ENCODE data around the gene ROR1. TPM values are rescaled to one million over a fixed set of nuclear protein-coding genes. Genes with fewer than 3 reads are reported as not detected.

ROR1 gene
- total and polyA plus RNA-seq, 10 of the 15 experiments (the other 5 are each of a cell fraction or from before 2014, with no cell fraction given) = 0.02 to 0.08 (median 0.05) TPM; not detected in 6

DNA sequence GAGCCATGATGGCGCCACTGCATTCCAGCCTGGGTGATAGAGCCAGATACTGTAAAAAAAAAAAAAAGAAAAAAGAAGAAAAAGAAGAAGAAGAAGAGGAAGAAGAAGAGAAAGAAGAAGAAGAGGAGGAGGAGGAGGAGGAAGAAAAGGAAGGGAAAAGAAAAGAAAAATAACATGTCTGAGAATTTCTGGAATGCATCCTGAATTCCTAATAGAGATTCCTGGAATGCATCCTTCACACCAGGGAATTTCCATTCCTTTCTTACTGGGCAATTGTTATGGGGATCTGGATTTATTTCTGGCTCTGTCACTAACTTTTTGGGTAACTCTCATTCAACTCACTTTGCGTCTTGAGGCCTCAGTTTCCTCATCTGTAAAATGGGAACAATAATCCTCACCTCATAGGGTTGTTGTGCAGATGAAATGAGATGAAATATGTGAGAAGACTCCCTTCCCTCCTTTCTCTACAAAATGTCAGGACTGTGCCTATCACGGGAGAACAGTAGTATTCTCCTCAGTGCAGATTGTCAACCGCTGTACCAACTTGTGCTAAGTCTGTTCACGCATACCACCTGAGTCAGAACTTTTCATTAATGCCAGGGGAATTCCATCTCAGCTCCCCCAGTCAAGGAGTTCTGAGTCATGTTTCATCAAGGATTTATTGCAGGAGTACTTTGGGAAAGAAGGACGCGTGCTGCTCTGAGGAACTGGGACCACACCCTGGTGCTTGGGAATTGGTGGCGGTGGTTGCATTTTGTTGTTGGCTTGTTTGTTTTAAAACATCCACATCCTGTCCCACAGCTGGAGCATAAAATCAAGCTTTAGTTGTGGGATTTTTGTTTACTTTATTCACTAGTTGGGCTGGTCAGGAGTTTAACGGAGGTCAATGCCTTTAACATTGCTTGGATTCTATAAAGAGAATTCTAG is 42.4 kb upstream of the ROR1 start:
- POLR2A ChIA-PET = no interaction called here
- Histone ChIP-seq H4K20me1 (ENCODE audit: control insufficient read depth, insufficient read depth) (no peaks in the 10 kb centered on the region), H2AFZ (ENCODE audit: control insufficient read depth, low read depth, low read length) (no peak overlapping the region), H3K9ac (ENCODE audit: control insufficient read depth, insufficient read depth, low read length) (no peak overlapping the region), H3K4me2 (ENCODE audit: control insufficient read depth, insufficient read depth) (no peak overlapping the region), H3K4me3 (no peak overlapping the region), H3K36me3 (ENCODE audit: control insufficient read depth in 2 of 2, insufficient read depth in 2 of 2, low read length in 1 of 2) (no peaks in the 10 kb centered on the region), H3K9me3 (replicated peaks; ENCODE audit: control insufficient read depth, insufficient read depth, low read length) (no peaks in the 10 kb centered on the region), H3K4me1 (ENCODE audit: control insufficient read depth, insufficient read depth, low read length) (no peaks in the 10 kb centered on the region), H3K27me3 (replicated peaks in 1 of 2; ENCODE audit: control insufficient read depth in 2 of 2, insufficient read depth in 2 of 2, low read length in 1 of 2) (no peaks in the 10 kb centered on the region), H3K79me2 (ENCODE audit: control insufficient read depth, insufficient read depth, low read length) (no peaks in the 10 kb centered on the region), H3K27ac (ENCODE audit: control insufficient read depth, insufficient read depth) (no peak overlapping the region)
- DNase-seq (ENCODE audit: low read depth, low spot score) (no peak), ATAC-seq (no peak), FAIRE-seq (no peak)
- intact Hi-C loops (cut with micrococcal nuclease; ENCODE audit: unreplicated experiment) = no loop called here
- SMC1A ChIA-PET (ENCODE audit: uncharacterized antibody, unreplicated experiment) = no interaction called here
- no TSS peak for BruUV-seq (replicated peaks)
- CTCF ChIA-PET = no interaction called here
- RAD21 ChIA-PET (ENCODE audit: unreplicated experiment) = no interaction called here
- in situ Hi-C loops (cut with MboI) = no loop called here
- WGBS (ENCODE audit: insufficient coverage, insufficient replicate concordance, low lambda C conversion rate, missing lambda C conversion rate) = 51% methylated on average over 9 of the region's 9 CpGs
- TF ChIP-seq SUPT20H (IDR thresholded peaks at IDR 0.05; ENCODE audit: borderline replicate concordance, control insufficient read depth, low read depth, low read length) (no peak), STAT3 (IDR thresholded peaks at IDR 0.05; ENCODE audit: low read depth, low read length) (no peak), CHD1 (IDR thresholded peaks at IDR 0.05; ENCODE audit: low read depth, low read length) (no peak), TCF12 (IDR thresholded peaks at IDR 0.05; ENCODE audit: low read depth, low read length) (no peak), SUZ12 (IDR thresholded peaks at IDR 0.05; ENCODE audit: unreplicated experiment) (no peak), MTA2 (IDR thresholded peaks at IDR 0.05; ENCODE audit: low read depth) (no peak), POU2F2 (IDR thresholded peaks at IDR 0.05; ENCODE audit: borderline replicate concordance, low read depth, low read length) (no peak), JUNB (IDR thresholded peaks at IDR 0.05) (no peak), BMI1 (IDR thresholded peaks at IDR 0.05; ENCODE audit: borderline replicate concordance) (no peak), RAD21 (IDR thresholded peaks at IDR 0.05; ENCODE audit: insufficient read depth, low read depth, low read length) (no peak)
- TF ChIP-seq, protein P1, sequence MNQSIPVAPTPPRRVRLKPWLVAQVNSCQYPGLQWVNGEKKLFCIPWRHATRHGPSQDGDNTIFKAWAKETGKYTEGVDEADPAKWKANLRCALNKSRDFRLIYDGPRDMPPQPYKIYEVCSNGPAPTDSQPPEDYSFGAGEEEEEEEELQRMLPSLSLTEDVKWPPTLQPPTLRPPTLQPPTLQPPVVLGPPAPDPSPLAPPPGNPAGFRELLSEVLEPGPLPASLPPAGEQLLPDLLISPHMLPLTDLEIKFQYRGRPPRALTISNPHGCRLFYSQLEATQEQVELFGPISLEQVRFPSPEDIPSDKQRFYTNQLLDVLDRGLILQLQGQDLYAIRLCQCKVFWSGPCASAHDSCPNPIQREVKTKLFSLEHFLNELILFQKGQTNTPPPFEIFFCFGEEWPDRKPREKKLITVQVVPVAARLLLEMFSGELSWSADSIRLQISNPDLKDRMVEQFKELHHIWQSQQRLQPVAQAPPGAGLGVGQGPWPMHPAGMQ (IDR thresholded peaks at IDR 0.05; ENCODE audit: borderline replicate concordance) = no peak
- TF ChIP-seq, protein P2, sequence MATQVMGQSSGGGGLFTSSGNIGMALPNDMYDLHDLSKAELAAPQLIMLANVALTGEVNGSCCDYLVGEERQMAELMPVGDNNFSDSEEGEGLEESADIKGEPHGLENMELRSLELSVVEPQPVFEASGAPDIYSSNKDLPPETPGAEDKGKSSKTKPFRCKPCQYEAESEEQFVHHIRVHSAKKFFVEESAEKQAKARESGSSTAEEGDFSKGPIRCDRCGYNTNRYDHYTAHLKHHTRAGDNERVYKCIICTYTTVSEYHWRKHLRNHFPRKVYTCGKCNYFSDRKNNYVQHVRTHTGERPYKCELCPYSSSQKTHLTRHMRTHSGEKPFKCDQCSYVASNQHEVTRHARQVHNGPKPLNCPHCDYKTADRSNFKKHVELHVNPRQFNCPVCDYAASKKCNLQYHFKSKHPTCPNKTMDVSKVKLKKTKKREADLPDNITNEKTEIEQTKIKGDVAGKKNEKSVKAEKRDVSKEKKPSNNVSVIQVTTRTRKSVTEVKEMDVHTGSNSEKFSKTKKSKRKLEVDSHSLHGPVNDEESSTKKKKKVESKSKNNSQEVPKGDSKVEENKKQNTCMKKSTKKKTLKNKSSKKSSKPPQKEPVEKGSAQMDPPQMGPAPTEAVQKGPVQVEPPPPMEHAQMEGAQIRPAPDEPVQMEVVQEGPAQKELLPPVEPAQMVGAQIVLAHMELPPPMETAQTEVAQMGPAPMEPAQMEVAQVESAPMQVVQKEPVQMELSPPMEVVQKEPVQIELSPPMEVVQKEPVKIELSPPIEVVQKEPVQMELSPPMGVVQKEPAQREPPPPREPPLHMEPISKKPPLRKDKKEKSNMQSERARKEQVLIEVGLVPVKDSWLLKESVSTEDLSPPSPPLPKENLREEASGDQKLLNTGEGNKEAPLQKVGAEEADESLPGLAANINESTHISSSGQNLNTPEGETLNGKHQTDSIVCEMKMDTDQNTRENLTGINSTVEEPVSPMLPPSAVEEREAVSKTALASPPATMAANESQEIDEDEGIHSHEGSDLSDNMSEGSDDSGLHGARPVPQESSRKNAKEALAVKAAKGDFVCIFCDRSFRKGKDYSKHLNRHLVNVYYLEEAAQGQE (IDR thresholded peaks at IDR 0.05; ENCODE audit: low read depth, low read length) = no peak
- TF ChIP-seq, protein P3, sequence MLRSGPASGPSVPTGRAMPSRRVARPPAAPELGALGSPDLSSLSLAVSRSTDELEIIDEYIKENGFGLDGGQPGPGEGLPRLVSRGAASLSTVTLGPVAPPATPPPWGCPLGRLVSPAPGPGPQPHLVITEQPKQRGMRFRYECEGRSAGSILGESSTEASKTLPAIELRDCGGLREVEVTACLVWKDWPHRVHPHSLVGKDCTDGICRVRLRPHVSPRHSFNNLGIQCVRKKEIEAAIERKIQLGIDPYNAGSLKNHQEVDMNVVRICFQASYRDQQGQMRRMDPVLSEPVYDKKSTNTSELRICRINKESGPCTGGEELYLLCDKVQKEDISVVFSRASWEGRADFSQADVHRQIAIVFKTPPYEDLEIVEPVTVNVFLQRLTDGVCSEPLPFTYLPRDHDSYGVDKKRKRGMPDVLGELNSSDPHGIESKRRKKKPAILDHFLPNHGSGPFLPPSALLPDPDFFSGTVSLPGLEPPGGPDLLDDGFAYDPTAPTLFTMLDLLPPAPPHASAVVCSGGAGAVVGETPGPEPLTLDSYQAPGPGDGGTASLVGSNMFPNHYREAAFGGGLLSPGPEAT (IDR thresholded peaks at IDR 0.05; ENCODE audit: low read depth) = no peak
